NCI-H446 treated with DMSO at 0.1 percent for 48 hours (cell line): ENCODE data around the gene HGS.
A peak's percentile ranks its signal among the peaks of the same experiment; 100 is the strongest.

ENCODE experiments used
- DNase-seq: peaks from one replicate; lab custom pipeline; 2025; lab: John Stamatoyannopoulos, UW

HGS gene

GRCh38 chr17:81706232-81706611, 22.4 kb downstream of the HGS start:
- no peak for DNase-seq

DNA sequence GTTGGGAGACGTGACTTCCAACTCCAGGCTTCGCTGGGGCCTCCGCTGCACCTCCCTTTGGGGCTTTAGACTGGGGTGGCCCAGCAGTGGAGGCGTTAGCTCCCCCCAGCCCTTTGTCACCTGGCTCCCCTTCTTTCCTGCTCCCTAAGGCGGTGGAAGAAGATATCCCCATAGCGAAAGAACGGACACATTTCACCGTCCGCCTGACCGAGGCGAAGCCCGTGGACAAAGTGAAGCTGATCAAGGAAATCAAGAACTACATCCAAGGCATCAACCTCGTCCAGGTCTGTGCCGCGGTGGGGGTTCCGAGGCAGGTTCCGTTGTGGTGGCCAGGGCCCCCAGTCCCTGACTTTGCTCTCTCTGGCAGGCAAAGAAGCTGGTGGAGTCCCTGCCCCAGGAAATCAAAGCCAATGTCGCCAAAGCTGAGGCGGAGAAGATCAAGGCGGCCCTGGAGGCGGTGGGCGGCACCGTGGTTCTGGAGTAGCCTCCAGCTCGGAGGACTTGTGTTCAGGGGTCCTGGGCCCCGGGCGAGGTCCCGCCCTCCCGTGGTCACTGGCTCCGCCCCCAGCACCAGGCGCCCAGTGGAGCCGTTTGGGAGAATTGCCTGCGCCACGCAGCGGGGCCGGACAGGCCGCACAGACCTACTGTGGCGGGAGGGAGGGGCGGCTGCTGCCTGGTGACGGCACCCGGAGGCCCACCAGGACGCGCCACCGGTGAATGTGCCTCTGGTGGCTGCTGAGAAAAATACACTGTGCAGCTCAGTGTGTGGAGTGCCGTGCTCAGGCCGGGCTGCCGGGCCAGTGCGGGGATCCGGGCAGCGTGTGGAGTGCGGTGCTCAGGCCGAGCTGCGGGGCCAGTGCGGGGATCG, 23.2 kb downstream of the HGS start:
- DNase-seq: no peak

- DNase-seq: no peak
These were observed 24.2 kb downstream of the HGS start for GRCh38 chr17:81707725-81708646.

DNA sequence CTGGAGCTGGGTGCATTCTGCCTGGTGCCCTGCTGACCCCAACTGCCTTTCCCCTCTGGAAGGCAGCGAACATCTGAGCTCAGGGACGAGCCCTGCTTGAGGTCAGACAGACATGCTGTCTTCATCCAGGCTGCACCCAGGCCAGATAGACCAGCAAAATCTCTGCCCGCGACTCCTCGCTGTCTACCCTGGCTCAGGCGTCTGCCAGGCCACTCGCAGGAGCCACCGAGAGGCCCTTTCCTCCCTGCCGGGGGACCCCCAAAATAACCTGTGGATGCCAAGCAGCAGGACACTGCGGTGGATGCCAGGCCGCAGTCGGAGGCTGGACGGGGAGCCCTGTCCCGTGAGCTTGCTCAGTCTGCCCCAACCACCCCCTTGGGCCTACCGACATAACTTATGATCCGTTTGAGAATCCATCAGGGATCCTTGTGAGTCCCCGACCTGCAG, 25.0 kb downstream of the HGS start:
- no peak for DNase-seq

- DNase-seq: no peak
These were observed 26.9 kb downstream of the HGS start for GRCh38 chr17:81710514-81711308.

GRCh38 chr17:81711814-81712467, 28.1 kb downstream of the HGS start, which contains the start of gene SLC25A10:
SLC25A10 (plus strand) TSS chr17:81712284; CDS start chr17:81712427, 143 bp downstream.
- DNase-seq: peak; percentile 45

- no peak for DNase-seq
These were observed 28.7 kb downstream of the HGS start for GRCh38 chr17:81712468-81713003.

DNA sequence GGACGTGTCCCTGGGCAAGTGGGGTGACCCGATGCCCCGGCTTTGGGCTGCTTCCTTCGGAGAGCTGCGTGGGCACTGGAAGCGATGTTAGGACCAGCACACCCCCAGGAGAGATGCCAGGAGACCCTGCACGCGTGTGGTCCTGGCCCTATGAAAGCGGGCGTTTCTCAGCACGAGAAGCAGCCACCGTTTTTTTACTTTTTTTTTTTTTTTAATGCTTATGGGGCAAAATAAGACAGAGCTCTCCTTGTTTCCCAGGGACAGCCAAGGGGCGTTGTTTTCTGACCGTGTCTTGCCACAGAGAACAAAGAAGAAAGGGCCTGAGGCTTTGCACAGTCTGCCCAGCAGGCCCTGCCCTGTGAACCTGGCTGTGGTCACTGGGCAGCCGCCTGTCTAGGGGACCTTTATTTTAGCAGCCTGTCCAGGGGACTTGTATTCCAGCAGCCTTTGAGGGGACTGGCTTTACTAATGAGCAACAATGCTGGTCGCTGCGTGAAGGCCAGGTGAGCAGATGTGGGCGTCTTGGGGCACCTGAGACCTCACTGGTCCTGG, 29.3 kb downstream of the HGS start:
- DNase-seq: no peak

- no peak for DNase-seq
These were observed 30.0 kb downstream of the HGS start for GRCh38 chr17:81713556-81714411.

DNA sequence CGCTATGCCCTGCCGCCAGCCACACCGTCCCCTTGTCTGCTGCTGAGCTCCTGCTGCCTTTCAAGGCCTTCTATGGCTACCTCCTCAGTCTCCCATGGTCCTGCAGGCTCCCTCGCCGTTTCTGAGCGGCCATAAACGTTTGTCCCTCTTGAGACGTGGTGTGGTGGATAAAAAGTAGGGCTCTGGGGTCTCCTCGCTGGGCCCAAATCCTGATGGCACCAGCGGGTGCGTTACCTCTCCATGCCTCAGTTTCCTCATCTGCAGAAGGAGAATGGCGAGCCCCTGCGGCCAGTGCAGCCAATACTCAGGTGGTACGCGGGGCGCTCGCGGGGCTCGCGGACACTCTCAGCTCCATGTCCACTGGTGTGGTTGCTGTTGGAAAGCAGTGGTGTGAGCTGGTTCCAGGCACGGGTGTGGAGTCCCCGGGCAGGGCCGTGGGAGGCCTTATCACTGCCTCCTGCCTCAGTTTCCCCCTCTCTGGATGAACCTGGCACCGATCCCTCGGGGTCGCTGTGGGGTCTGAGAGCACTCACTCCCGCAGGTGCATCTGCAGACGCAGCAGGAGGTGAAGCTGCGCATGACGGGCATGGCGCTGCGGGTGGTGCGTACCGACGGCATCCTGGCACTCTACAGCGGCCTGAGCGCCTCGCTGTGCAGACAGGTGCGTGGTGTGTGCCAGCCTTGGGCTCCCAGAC, 30.7 kb downstream of the HGS start:
- DNase-seq: no peak

- DNase-seq: no peak
These were observed 31.5 kb downstream of the HGS start for GRCh38 chr17:81715107-81715871.

GRCh38 chr17:81715872-81716673, 32.3 kb downstream of the HGS start:
- no peak for DNase-seq

- DNase-seq: no peak
These were observed 32.8 kb downstream of the HGS start for GRCh38 chr17:81716674-81716996.

GRCh38 chr17:81717049-81717765, 33.4 kb downstream of the HGS start:
- no peak for DNase-seq

GRCh38 chr17:81717766-81718089, 33.9 kb downstream of the HGS start:
- DNase-seq: no peak

- DNase-seq: no peak
These were observed 35.8 kb downstream of the HGS start for GRCh38 chr17:81719410-81720266.
